ENCODE measurements around the gene PTMS.
A peak's percentile ranks its signal among the peaks of the same experiment; 100 is the strongest.

Gene PTMS

DNA sequence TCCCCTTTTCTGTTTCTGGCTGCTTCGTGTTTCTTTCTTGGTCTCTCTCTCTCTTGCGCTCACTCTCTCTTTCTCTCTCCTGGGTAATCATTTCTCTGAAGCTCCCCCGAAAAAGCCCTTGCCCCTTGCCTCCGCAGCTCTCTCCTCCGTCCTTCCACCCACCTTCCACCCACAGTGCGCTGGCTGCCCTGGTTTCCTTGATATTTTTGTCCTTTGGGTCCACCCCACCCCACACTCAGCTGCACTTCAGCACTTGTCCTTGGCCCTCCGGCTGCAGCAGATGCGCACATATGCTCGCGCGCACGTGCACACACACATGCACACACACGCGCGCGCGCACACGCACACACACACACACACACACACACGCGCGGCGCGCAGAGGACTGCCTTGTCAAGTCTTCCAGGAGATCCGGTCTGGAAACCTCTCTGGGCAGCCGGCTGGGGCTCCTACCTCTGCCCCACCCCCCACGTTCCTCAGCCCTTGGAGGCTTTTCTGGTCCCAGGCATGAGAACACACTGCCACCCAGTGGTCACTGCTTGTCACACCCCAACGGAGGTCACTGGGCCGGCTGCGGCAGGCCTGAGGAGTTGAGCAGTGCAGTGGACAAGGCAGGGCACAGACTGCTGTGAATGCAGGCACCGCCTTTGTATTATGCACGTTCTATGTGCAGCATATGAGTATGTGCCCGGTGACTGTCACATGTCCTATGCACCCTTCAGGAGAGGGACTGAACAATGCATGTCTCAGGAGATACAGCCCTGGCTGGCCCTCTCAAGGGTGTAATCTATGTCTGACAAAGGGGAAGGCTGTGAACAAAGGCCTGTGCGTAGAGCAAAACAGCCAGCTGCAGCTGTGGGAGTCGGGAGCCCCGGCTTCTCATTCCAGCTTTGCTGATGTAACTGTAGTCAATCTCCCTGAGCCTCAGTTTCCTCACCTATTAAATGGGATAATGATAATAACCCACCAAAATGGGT lies 12.7 kb downstream of the PTMS start:
- Mint-ChIP-seq H3K9me3 (no peaks in the 10 kb centered on the region), H3K27ac (ENCODE audit: low read depth) (peak overlapping the region; percentile 87), H3K36me3 (ENCODE audit: insufficient read depth) (peaks cover 9% of the 10 kb centered on the region), H3K4me1 (peaks cover 42% of the 10 kb centered on the region), H3K4me3 (peak overlapping the region; percentile 75), H3K27me3 (peaks cover 6% of the 10 kb centered on the region)
- DNase-seq (ENCODE audit: low spot score in 2 of 2) (peak; percentile 77 to 79), ATAC-seq (replicated peaks; ENCODE audit: extremely low read depth, poor library complexity, severe bottlenecking) (peak; percentile 57)

- ATAC-seq (replicated peaks; ENCODE audit: extremely low read depth, poor library complexity, severe bottlenecking) (no peak), DNase-seq (ENCODE audit: low spot score in 2 of 2) (no peak)
- Mint-ChIP-seq H3K27me3 (peaks cover 6% of the 10 kb centered on the region), H3K9me3 (no peaks in the 10 kb centered on the region), H3K27ac (ENCODE audit: low read depth) (no peak overlapping the region), H3K4me3 (no peak overlapping the region), H3K4me1 (peaks cover 32% of the 10 kb centered on the region), H3K36me3 (ENCODE audit: insufficient read depth) (peaks cover 6% of the 10 kb centered on the region)
These were observed 13.7 kb downstream of the PTMS start for GRCh38 chr12:6779708-6780432.

DNA sequence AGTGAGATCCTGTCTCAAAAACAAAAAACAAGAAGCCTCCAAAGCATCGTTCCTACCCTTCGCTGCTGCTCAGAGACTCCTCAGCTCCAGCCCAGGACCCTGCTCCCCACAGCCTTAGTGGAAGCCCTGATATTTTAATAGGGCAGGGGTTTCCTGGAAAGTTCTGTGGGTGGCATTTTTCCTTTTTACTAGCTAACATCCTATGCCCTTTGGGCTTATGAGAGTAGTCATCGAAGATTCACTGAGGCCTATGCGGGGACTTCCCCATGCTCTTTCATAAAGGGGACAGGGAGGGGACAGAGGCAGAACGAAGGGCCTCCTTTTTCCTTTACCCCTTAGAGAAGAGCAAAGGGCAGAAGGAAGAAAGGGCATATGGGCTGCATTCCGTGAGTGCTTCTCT lies 14.4 kb downstream of the PTMS start:
- Mint-ChIP-seq H3K9me3 (no peaks in the 10 kb centered on the region), H3K36me3 (ENCODE audit: insufficient read depth) (peaks cover 6% of the 10 kb centered on the region), H3K27me3 (peaks cover 6% of the 10 kb centered on the region), H3K4me3 (no peak overlapping the region), H3K27ac (ENCODE audit: low read depth) (no peak overlapping the region), H3K4me1 (peaks cover 25% of the 10 kb centered on the region)
- DNase-seq (ENCODE audit: low spot score in 2 of 2): no peak
- ATAC-seq (replicated peaks; ENCODE audit: extremely low read depth, poor library complexity, severe bottlenecking): no peak

DNA sequence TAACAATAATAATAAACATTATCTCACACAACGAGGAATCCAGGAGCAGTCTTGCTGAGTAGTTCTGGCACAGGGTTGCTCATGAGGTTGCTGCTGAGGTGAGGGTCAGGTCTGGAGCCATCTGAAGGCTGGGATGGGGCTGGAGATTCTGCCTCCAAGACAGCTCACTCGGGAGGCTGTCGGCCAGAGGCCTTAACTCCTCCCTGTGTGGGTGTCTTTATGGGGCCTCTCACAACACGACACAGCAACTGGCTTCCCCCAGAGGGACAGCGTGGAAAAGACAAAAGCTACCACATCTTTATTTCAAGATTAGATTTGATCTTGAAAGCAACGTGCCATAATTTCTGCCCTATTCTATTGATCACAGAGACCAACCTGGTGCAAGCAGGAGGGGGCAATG lies 16.0 kb downstream of the PTMS start:
- H3K27ac Mint-ChIP-seq (ENCODE audit: low read depth): no peak overlapping the region
- ATAC-seq (replicated peaks; ENCODE audit: extremely low read depth, poor library complexity, severe bottlenecking): no peak
- H3K4me3 Mint-ChIP-seq: no peak overlapping the region
- DNase-seq (ENCODE audit: low spot score in 2 of 2): no peak
- peaks cover 7% of the 10 kb centered on the region for H3K36me3 Mint-ChIP-seq (ENCODE audit: insufficient read depth)
- H3K27me3 Mint-ChIP-seq: peaks cover 6% of the 10 kb centered on the region
- peaks cover 19% of the 10 kb centered on the region for H3K4me1 Mint-ChIP-seq
- H3K9me3 Mint-ChIP-seq: no peaks in the 10 kb centered on the region

GRCh38 chr12:6782850-6783566 lies 16.8 kb downstream of the PTMS start:
- Mint-ChIP-seq H3K9me3 (no peaks in the 10 kb centered on the region), H3K4me3 (no peak overlapping the region), H3K27ac (ENCODE audit: low read depth) (peak overlapping the region; percentile 33), H3K27me3 (peaks cover 6% of the 10 kb centered on the region), H3K36me3 (ENCODE audit: insufficient read depth) (peaks cover 7% of the 10 kb centered on the region), H3K4me1 (peaks cover 19% of the 10 kb centered on the region)
- ATAC-seq (replicated peaks; ENCODE audit: extremely low read depth, poor library complexity, severe bottlenecking) (no peak), DNase-seq (ENCODE audit: low spot score in 2 of 2) (no peak)

GRCh38 chr12:6783828-6784227 lies 17.7 kb downstream of the PTMS start:
- Mint-ChIP-seq H3K4me3 (no peak overlapping the region), H3K27ac (ENCODE audit: low read depth) (peak overlapping the region; percentile 33), H3K4me1 (peaks cover 11% of the 10 kb centered on the region), H3K36me3 (ENCODE audit: insufficient read depth) (peaks cover 4% of the 10 kb centered on the region), H3K9me3 (no peaks in the 10 kb centered on the region), H3K27me3 (peaks cover 6% of the 10 kb centered on the region)
- DNase-seq (ENCODE audit: low spot score in 2 of 2) (no peak), ATAC-seq (replicated peaks; ENCODE audit: extremely low read depth, poor library complexity, severe bottlenecking) (no peak)

- no peak for ATAC-seq (replicated peaks; ENCODE audit: extremely low read depth, poor library complexity, severe bottlenecking)
- H3K27ac Mint-ChIP-seq (ENCODE audit: low read depth): no peak overlapping the region
- peaks cover 4% of the 10 kb centered on the region for H3K36me3 Mint-ChIP-seq (ENCODE audit: insufficient read depth)
- H3K27me3 Mint-ChIP-seq: peaks cover 6% of the 10 kb centered on the region
- no peaks in the 10 kb centered on the region for H3K9me3 Mint-ChIP-seq
- peaks cover 7% of the 10 kb centered on the region for H3K4me1 Mint-ChIP-seq
- H3K4me3 Mint-ChIP-seq: no peak overlapping the region
- DNase-seq (ENCODE audit: low spot score in 2 of 2): no peak
These were observed 18.1 kb downstream of the PTMS start for GRCh38 chr12:6784296-6784695.

DNA sequence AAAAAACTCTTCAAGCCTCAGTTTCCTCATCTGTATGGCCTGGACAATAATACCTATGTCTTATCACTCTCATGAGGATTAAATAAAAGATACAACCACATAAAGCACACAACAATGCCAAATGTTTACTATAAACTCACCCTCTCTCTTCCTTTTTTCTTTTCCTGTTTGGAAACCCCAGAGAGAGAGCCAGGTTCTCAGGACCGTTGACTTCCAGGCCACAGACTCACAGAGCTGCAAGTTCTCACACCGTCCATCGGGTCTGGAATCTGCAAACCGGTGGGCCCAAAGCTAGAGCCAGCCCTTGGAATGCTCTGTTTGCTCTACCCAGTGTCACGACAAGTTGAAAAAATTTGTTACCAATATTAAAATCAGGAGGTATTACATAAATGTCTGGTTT lies 18.6 kb downstream of the PTMS start:
- no peak for ATAC-seq (replicated peaks; ENCODE audit: extremely low read depth, poor library complexity, severe bottlenecking)
- Mint-ChIP-seq H3K4me3 (no peak overlapping the region), H3K36me3 (ENCODE audit: insufficient read depth) (peaks cover 4% of the 10 kb centered on the region), H3K27me3 (peaks cover 6% of the 10 kb centered on the region), H3K9me3 (no peaks in the 10 kb centered on the region), H3K27ac (ENCODE audit: low read depth) (no peak overlapping the region), H3K4me1 (peaks cover 7% of the 10 kb centered on the region)
- DNase-seq (ENCODE audit: low spot score in 2 of 2): no peak

DNA sequence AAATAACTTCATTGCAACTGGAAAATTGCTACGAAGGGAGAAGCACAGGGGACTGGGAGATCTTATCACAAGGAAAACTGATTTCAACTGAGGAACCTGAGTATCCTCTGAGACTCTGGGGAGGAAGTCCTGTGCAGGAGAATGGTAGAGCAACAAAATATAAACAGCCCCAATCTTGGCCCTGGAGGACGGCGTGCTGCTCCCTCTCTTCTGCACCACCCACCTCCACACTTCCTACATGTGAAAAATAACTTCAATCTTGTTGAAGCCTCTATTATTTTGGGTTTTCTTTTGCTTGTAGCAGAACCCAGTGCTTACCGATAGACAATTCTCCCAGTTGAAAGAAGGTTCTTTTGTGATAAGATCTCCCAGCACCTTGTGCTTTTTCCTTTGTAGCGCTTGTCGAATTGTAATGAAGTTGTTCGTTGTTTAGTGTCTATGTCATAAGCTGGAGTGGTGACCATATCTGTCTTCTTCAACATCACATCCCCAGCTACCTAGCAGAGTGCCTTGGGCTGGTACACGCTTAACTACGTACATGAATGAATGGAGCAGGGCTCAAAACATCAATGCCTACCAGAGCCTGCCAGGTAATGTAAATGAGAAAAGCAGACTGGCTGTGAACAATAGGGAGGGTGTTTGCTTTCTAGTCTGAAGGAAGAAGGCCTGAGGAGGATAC lies 20.4 kb downstream of the PTMS start:
- H3K27ac Mint-ChIP-seq (ENCODE audit: low read depth): no peak overlapping the region
- H3K4me1 Mint-ChIP-seq: peaks cover 7% of the 10 kb centered on the region
- no peak overlapping the region for H3K4me3 Mint-ChIP-seq
- DNase-seq (ENCODE audit: low spot score in 2 of 2): no peak
- ATAC-seq (replicated peaks; ENCODE audit: extremely low read depth, poor library complexity, severe bottlenecking): peak; percentile 54
- H3K9me3 Mint-ChIP-seq: no peaks in the 10 kb centered on the region
- H3K36me3 Mint-ChIP-seq (ENCODE audit: insufficient read depth): peaks cover 4% of the 10 kb centered on the region
- peaks cover 6% of the 10 kb centered on the region for H3K27me3 Mint-ChIP-seq

- no peak overlapping the region for H3K4me3 Mint-ChIP-seq
- H3K4me1 Mint-ChIP-seq: peaks cover 8% of the 10 kb centered on the region
- no peak overlapping the region for H3K27ac Mint-ChIP-seq (ENCODE audit: low read depth)
These were observed 21.1 kb downstream of the PTMS start for GRCh38 chr12:6787309-6787708.

GRCh38 chr12:6788972-6789924 lies 23.1 kb downstream of the PTMS start, which contains the start of gene CD4:
TSS of gene CD4 (plus strand) at chr12:6789528. CDS start at chr12:6800139, 10,611 bp downstream.
- Mint-ChIP-seq H3K4me1 (peaks cover 13% of the 10 kb centered on the region), H3K4me3 (peak within 1 kb of the TSS; percentile 8), H3K36me3 (ENCODE audit: insufficient read depth) (peaks cover 4% of the 10 kb centered on the region), H3K9me3 (no peaks in the 10 kb centered on the region), H3K27ac (ENCODE audit: low read depth) (no peak within 1 kb of the TSS), H3K27me3 (peaks cover 10% of the 10 kb centered on the region)
- DNase-seq (ENCODE audit: low spot score in 2 of 2) (no peak), ATAC-seq (replicated peaks; ENCODE audit: extremely low read depth, poor library complexity, severe bottlenecking) (no peak)

More at GRCh38 chr12:6787309-6787708, 21.1 kb downstream of the PTMS start:
- no peak for ATAC-seq (replicated peaks; ENCODE audit: extremely low read depth, poor library complexity, severe bottlenecking)
- Mint-ChIP-seq H3K9me3 (no peaks in the 10 kb centered on the region), H3K27me3 (peaks cover 11% of the 10 kb centered on the region), H3K36me3 (ENCODE audit: insufficient read depth) (peaks cover 4% of the 10 kb centered on the region)
- DNase-seq (ENCODE audit: low spot score in 2 of 2): no peak

Measured in central memory CD8-positive, alpha-beta T cell (primary cell).